Activated CD8-positive, alpha-beta memory T cell treated with anti-CD3 and anti-CD28 coated beads for 36 hours (primary cell): ENCODE results near the gene HOXB8. TPM values are rescaled to one million over a fixed set of nuclear protein-coding genes. Genes with fewer than 3 reads are reported as not detected.

Experiments
- CTCF ChIA-PET: fragments of 350-600 bp; sonication (Branson Sonifier 250); formaldehyde crosslinking; loops from one replicate; lab custom pipeline; 2021; ENCODE audit warnings: antibody characterized with exemption; lab: Charles Lee
- POLR2A ChIA-PET: fragments of 350-600 bp; sonication (Branson Sonifier 250); formaldehyde crosslinking; loops from one replicate; lab custom pipeline; 2021; ENCODE audit warnings: antibody characterized with exemption; lab: Charles Lee
- total RNA-seq, 2 experiments: library from RNA; stranded (reverse); gene quantifications; one replicate each; pipeline ENCODE4 v1.2.3, GENCODE V29; 2021

The HOXB8 gene
- total RNA-seq, 2 experiments from 2014 or later, result 0.19 TPM; not detected in 1

- ChIA-PET CTCF (interaction anchor here (0.6 to 1.4 kb wide), 5 partner anchors 9 to 321 kb away, joined by 3 to 5 read pairs (median 3); no protein-coding TSS in a partner anchor), POLR2A (no interaction called here)
These were observed 31.3 kb downstream of the HOXB8 start for GRCh38 chr17:48583708-48584222.

- ChIA-PET POLR2A (no interaction called here), CTCF (interaction anchor here (0.6 to 1.2 kb wide), 3 partner anchors 8 to 90 kb away, joined by 3 to 5 read pairs (median 3); partner anchors contain the start of gene HOXB3)
These were observed 32.4 kb downstream of the HOXB8 start for GRCh38 chr17:48582750-48583069.

- ChIA-PET CTCF (interaction anchor here (0.9 kb wide), 1 partner anchor 9 kb away, joined by 3 read pairs; no protein-coding TSS in a partner anchor), POLR2A (interaction anchor here (0.7 kb wide), 1 partner anchor 24 kb away, joined by 6 read pairs; no protein-coding TSS in a partner anchor)
These were observed 35.1 kb downstream of the HOXB8 start for GRCh38 chr17:48579760-48580554.

- ChIA-PET CTCF (interaction anchor here (0.7 to 0.9 kb wide), 2 partner anchors 9 to 39 kb away, joined by 3 read pairs; no protein-coding TSS in a partner anchor), POLR2A (interaction anchor here (0.7 kb wide), 1 partner anchor 23 kb away, joined by 6 read pairs; no protein-coding TSS in a partner anchor)
These were observed 35.7 kb downstream of the HOXB8 start for GRCh38 chr17:48579471-48579759.

- ChIA-PET POLR2A (no interaction called here), CTCF (interaction anchor here (0.7 to 1.4 kb wide), 2 partner anchors 40 to 86 kb away, joined by 3 read pairs; no protein-coding TSS in a partner anchor)
These were observed 36.2 kb downstream of the HOXB8 start for GRCh38 chr17:48578616-48579470.

- POLR2A ChIA-PET, result interaction anchor here (1.0 kb wide), 1 partner anchor 37 kb away, joined by 3 read pairs; no protein-coding TSS in a partner anchor
- CTCF ChIA-PET, result interaction anchor here (1.0 to 1.4 kb wide), 2 partner anchors 48 to 86 kb away, joined by 3 read pairs; partner anchors contain the start of gene HOXB9
These were observed 37.0 kb downstream of the HOXB8 start, which contains the start of gene HOXB4 for GRCh38 chr17:48577946-48578615. TSS of gene HOXB4 (minus strand) at chr17:48578350. CDS start at chr17:48578319, 31 bp downstream.

- ChIA-PET POLR2A (interaction anchor here (0.5 to 1.0 kb wide), 2 partner anchors 14 to 36 kb away, joined by 3 to 4 read pairs; no protein-coding TSS in a partner anchor), CTCF (interaction anchor here (1.0 to 1.4 kb wide), 2 partner anchors 49 to 85 kb away, joined by 3 read pairs; partner anchors contain the start of gene HOXB9)
These were observed 37.7 kb downstream of the HOXB8 start for GRCh38 chr17:48577330-48577945.

- ChIA-PET CTCF (interaction anchor here (0.7 to 1.4 kb wide), 3 partner anchors 20 to 84 kb away, joined by 3 to 4 read pairs (median 3); no protein-coding TSS in a partner anchor), POLR2A (no interaction called here)
These were observed 38.4 kb downstream of the HOXB8 start for GRCh38 chr17:48576479-48577309.

GRCh38 chr17:48575673-48576478, 39.2 kb downstream of the HOXB8 start:
- CTCF ChIA-PET, result interaction anchor here (0.7 to 1.0 kb wide), 2 partner anchors 19 to 83 kb away, joined by 3 to 4 read pairs; no protein-coding TSS in a partner anchor

GRCh38 chr17:48575066-48575582, 40.0 kb downstream of the HOXB8 start:
- POLR2A ChIA-PET, result no interaction called here
- CTCF ChIA-PET, result no interaction called here

More at GRCh38 chr17:48575673-48576478, 39.2 kb downstream of the HOXB8 start:
- POLR2A ChIA-PET, result no interaction called here

- ChIA-PET POLR2A (no interaction called here), CTCF (no interaction called here)
These were observed 40.5 kb downstream of the HOXB8 start for GRCh38 chr17:48574505-48575065.

- ChIA-PET CTCF (no interaction called here), POLR2A (no interaction called here)
These were observed 43.2 kb downstream of the HOXB8 start for GRCh38 chr17:48571826-48572417.

- POLR2A ChIA-PET, result no interaction called here
- CTCF ChIA-PET, result no interaction called here
These were observed 43.9 kb downstream of the HOXB8 start for GRCh38 chr17:48571024-48571818.

GRCh38 chr17:48570325-48571023, 44.6 kb downstream of the HOXB8 start:
- ChIA-PET POLR2A (no interaction called here), CTCF (no interaction called here)
